Measurements from ENCODE around the gene EIF4E.
A peak's percentile ranks its signal among the peaks of the same experiment; 100 is the strongest.

Gene EIF4E

GRCh38 chr4:98903963-98904362 is 25.0 kb downstream of the EIF4E start:
- Histone ChIP-seq H3K4me3 (ENCODE audit: control insufficient read depth in 1 of 7, extremely low read depth in 1 of 7, insufficient read depth in 4 of 7, low read depth in 2 of 7, low read length in 6 of 7) (no peak overlapping the region), H3K9me3 (ENCODE audit: control extremely low read depth in 1 of 5, control insufficient read depth in 4 of 5, insufficient read depth in 2 of 5, low read depth in 1 of 5, low read length in 4 of 5) (no peaks in the 10 kb centered on the region), H3K27me3 (replicated peaks in 2 of 5; ENCODE audit: control insufficient read depth in 4 of 5, insufficient read depth in 5 of 5, low read length in 4 of 5) (no peaks in the 10 kb centered on the region), H3K36me3 (ENCODE audit: control insufficient read depth in 4 of 4, insufficient read depth in 4 of 4, low read length in 3 of 4) (peaks cover 10 to 36% (median 10%) of the 10 kb centered on the region in 4 experiments), H3K27ac (ENCODE audit: insufficient read depth in 1 of 2, low read depth in 1 of 2, low read length in 2 of 2, poor library complexity in 1 of 2, severe bottlenecking in 2 of 2) (peak overlapping the region in 1 of 2 experiments; percentile 21), H3K4me1 (ENCODE audit: control extremely low read depth in 1 of 4, control insufficient read depth in 4 of 4, insufficient read depth in 4 of 4, low read length in 3 of 4) (peaks cover 0 to 1% (median 0%) of the 10 kb centered on the region in 4 experiments)
- DNase-seq: no peak
- 92% methylated on average over 4 of the region's 5 CpGs for WGBS (ENCODE audit: insufficient coverage)
- POLR2A ChIA-PET: no interaction called here
- CTCF ChIA-PET: interaction anchor here (0.6 kb wide), 1 partner anchor 13 kb away, joined by 3 read pairs; no protein-coding TSS in a partner anchor

- POLR2A ChIA-PET: no interaction called here
- CTCF ChIA-PET: interaction anchor here (0.6 to 1.2 kb wide), 4 partner anchors 9 to 15 kb away, joined by 3 to 4 read pairs (median 3); no protein-coding TSS in a partner anchor
These were observed 25.4 kb downstream of the EIF4E start for GRCh38 chr4:98903561-98903960.

GRCh38 chr4:98899277-98899676 is 29.7 kb downstream of the EIF4E start:
- ChIA-PET CTCF (no interaction called here), POLR2A (no interaction called here)
- no peaks in the 10 kb centered on the region for H3K4me1 ChIP-seq (ENCODE audit: control extremely low read depth in 1 of 4, control insufficient read depth in 4 of 4, insufficient read depth in 4 of 4, low read length in 3 of 4)
- H3K27me3 ChIP-seq (replicated peaks in 2 of 5; ENCODE audit: control insufficient read depth in 4 of 5, insufficient read depth in 5 of 5, low read length in 4 of 5): no peaks in the 10 kb centered on the region
- DNase-seq: no peak
- WGBS (ENCODE audit: insufficient coverage): no CpG with 5 or more reads among the region's 1 CpG
- H3K9me3 ChIP-seq (ENCODE audit: control extremely low read depth in 1 of 5, control insufficient read depth in 4 of 5, insufficient read depth in 2 of 5, low read depth in 1 of 5, low read length in 4 of 5): peaks cover 0 to 3% (median 2%) of the 10 kb centered on the region in 5 experiments
- H3K4me3 ChIP-seq (ENCODE audit: control insufficient read depth in 1 of 7, extremely low read depth in 1 of 7, insufficient read depth in 4 of 7, low read depth in 2 of 7, low read length in 6 of 7): no peak overlapping the region
- H3K27ac ChIP-seq (ENCODE audit: insufficient read depth in 1 of 2, low read depth in 1 of 2, low read length in 2 of 2, poor library complexity in 1 of 2, severe bottlenecking in 2 of 2): peak overlapping the region in 1 of 2 experiments; percentile 0
- peaks cover 13 to 54% (median 32%) of the 10 kb centered on the region in 4 experiments for H3K36me3 ChIP-seq (ENCODE audit: control insufficient read depth in 4 of 4, insufficient read depth in 4 of 4, low read length in 3 of 4)

More at GRCh38 chr4:98903561-98903960, 25.4 kb downstream of the EIF4E start:
- peaks cover 10 to 36% (median 10%) of the 10 kb centered on the region in 4 experiments for H3K36me3 ChIP-seq (ENCODE audit: control insufficient read depth in 4 of 4, insufficient read depth in 4 of 4, low read length in 3 of 4)
- H3K27me3 ChIP-seq (replicated peaks in 2 of 5; ENCODE audit: control insufficient read depth in 4 of 5, insufficient read depth in 5 of 5, low read length in 4 of 5): no peaks in the 10 kb centered on the region
- no peak overlapping the region for H3K4me3 ChIP-seq (ENCODE audit: control insufficient read depth in 1 of 7, extremely low read depth in 1 of 7, insufficient read depth in 4 of 7, low read depth in 2 of 7, low read length in 6 of 7)
- H3K4me1 ChIP-seq (ENCODE audit: control extremely low read depth in 1 of 4, control insufficient read depth in 4 of 4, insufficient read depth in 4 of 4, low read length in 3 of 4): peaks cover 0 to 1% (median 0%) of the 10 kb centered on the region in 4 experiments
- H3K27ac ChIP-seq (ENCODE audit: insufficient read depth in 1 of 2, low read depth in 1 of 2, low read length in 2 of 2, poor library complexity in 1 of 2, severe bottlenecking in 2 of 2): peak overlapping the region in 1 of 2 experiments; percentile 21
- no CpG with 5 or more reads among the region's 2 CpGs for WGBS (ENCODE audit: insufficient coverage)
- no peaks in the 10 kb centered on the region for H3K9me3 ChIP-seq (ENCODE audit: control extremely low read depth in 1 of 5, control insufficient read depth in 4 of 5, insufficient read depth in 2 of 5, low read depth in 1 of 5, low read length in 4 of 5)
- no peak for DNase-seq

GRCh38 chr4:98891478-98892337 is 37.2 kb downstream of the EIF4E start:
- 92% methylated on average over 8 of the region's 11 CpGs for WGBS (ENCODE audit: insufficient coverage)
- CTCF ChIA-PET: interaction anchor here (0.8 kb wide), 1 partner anchor 16 kb away, joined by 3 read pairs; no protein-coding TSS in a partner anchor
- Histone ChIP-seq H3K27ac (ENCODE audit: insufficient read depth in 1 of 2, low read depth in 1 of 2, low read length in 2 of 2, poor library complexity in 1 of 2, severe bottlenecking in 2 of 2) (no peak overlapping the region), H3K4me1 (ENCODE audit: control extremely low read depth in 1 of 4, control insufficient read depth in 4 of 4, insufficient read depth in 4 of 4, low read length in 3 of 4) (no peaks in the 10 kb centered on the region), H3K27me3 (replicated peaks in 2 of 5; ENCODE audit: control insufficient read depth in 4 of 5, insufficient read depth in 5 of 5, low read length in 4 of 5) (no peaks in the 10 kb centered on the region), H3K9me3 (ENCODE audit: control extremely low read depth in 1 of 5, control insufficient read depth in 4 of 5, insufficient read depth in 2 of 5, low read depth in 1 of 5, low read length in 4 of 5) (peaks cover 0 to 8% (median 2%) of the 10 kb centered on the region in 5 experiments), H3K36me3 (ENCODE audit: control insufficient read depth in 4 of 4, insufficient read depth in 4 of 4, low read length in 3 of 4) (peaks cover 24 to 65% (median 52%) of the 10 kb centered on the region in 4 experiments), H3K4me3 (ENCODE audit: control insufficient read depth in 1 of 7, extremely low read depth in 1 of 7, insufficient read depth in 4 of 7, low read depth in 2 of 7, low read length in 6 of 7) (no peak overlapping the region)
- no peak for DNase-seq
- POLR2A ChIA-PET: no interaction called here

GRCh38 chr4:98890702-98891455 is 38.1 kb downstream of the EIF4E start:
- H3K27me3 ChIP-seq (replicated peaks in 2 of 5; ENCODE audit: control insufficient read depth in 4 of 5, insufficient read depth in 5 of 5, low read length in 4 of 5): no peaks in the 10 kb centered on the region
- CTCF ChIA-PET: no interaction called here
- H3K4me3 ChIP-seq (ENCODE audit: control insufficient read depth in 1 of 7, extremely low read depth in 1 of 7, insufficient read depth in 4 of 7, low read depth in 2 of 7, low read length in 6 of 7): no peak overlapping the region
- POLR2A ChIA-PET: no interaction called here
- H3K36me3 ChIP-seq (ENCODE audit: control insufficient read depth in 4 of 4, insufficient read depth in 4 of 4, low read length in 3 of 4): peaks cover 26 to 71% (median 55%) of the 10 kb centered on the region in 4 experiments
- H3K4me1 ChIP-seq (ENCODE audit: control extremely low read depth in 1 of 4, control insufficient read depth in 4 of 4, insufficient read depth in 4 of 4, low read length in 3 of 4): no peaks in the 10 kb centered on the region
- peaks cover 0 to 8% (median 2%) of the 10 kb centered on the region in 5 experiments for H3K9me3 ChIP-seq (ENCODE audit: control extremely low read depth in 1 of 5, control insufficient read depth in 4 of 5, insufficient read depth in 2 of 5, low read depth in 1 of 5, low read length in 4 of 5)
- DNase-seq: no peak
- 88% methylated on average over 5 of the region's 6 CpGs for WGBS (ENCODE audit: insufficient coverage)
- H3K27ac ChIP-seq (ENCODE audit: insufficient read depth in 1 of 2, low read depth in 1 of 2, low read length in 2 of 2, poor library complexity in 1 of 2, severe bottlenecking in 2 of 2): no peak overlapping the region

GRCh38 chr4:98887145-98887544 is 41.8 kb downstream of the EIF4E start:
- Histone ChIP-seq H3K4me1 (ENCODE audit: control extremely low read depth in 1 of 4, control insufficient read depth in 4 of 4, insufficient read depth in 4 of 4, low read length in 3 of 4) (no peaks in the 10 kb centered on the region), H3K36me3 (ENCODE audit: control insufficient read depth in 4 of 4, insufficient read depth in 4 of 4, low read length in 3 of 4) (peaks cover 19 to 66% (median 51%) of the 10 kb centered on the region in 4 experiments), H3K27ac (ENCODE audit: insufficient read depth in 1 of 2, low read depth in 1 of 2, low read length in 2 of 2, poor library complexity in 1 of 2, severe bottlenecking in 2 of 2) (no peak overlapping the region), H3K9me3 (ENCODE audit: control extremely low read depth in 1 of 5, control insufficient read depth in 4 of 5, insufficient read depth in 2 of 5, low read depth in 1 of 5, low read length in 4 of 5) (no peaks in the 10 kb centered on the region), H3K27me3 (replicated peaks in 2 of 5; ENCODE audit: control insufficient read depth in 4 of 5, insufficient read depth in 5 of 5, low read length in 4 of 5) (no peaks in the 10 kb centered on the region), H3K4me3 (ENCODE audit: control insufficient read depth in 1 of 7, extremely low read depth in 1 of 7, insufficient read depth in 4 of 7, low read depth in 2 of 7, low read length in 6 of 7) (no peak overlapping the region)
- ChIA-PET CTCF (no interaction called here), POLR2A (no interaction called here)
- 100% methylated on average over 2 of the region's 2 CpGs for WGBS (ENCODE audit: insufficient coverage)
- peak in 1 of 3 donors; percentile 21 for DNase-seq

Data from common myeloid progenitor, CD34-positive (primary cell).